ENCODE results near the gene ATF1.

DNA sequence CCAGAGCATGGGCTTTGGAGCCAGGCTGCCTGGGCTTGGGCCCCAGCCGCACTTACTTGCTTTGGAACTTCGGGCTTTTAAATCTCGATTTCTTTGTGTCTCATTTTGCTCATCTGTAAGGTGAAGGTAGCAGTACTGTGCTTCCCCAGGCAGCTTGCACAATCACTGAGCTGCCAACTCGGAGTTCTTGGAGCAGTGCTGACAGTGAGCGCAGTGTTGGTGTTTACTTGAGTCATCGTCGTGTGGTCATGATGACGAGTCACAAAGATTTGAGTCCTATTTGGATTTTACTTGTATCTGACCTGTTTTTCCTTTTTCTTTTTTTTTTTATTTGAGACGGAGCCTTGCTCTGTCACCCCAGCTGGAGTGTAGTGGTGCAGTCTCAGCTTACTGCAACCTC, 31.3 kb upstream of the ATF1 start:
- TF ChIP-seq POLR2A (IDR thresholded peaks at IDR 0.05), result no peak
- TF ChIP-seq, protein P1, sequence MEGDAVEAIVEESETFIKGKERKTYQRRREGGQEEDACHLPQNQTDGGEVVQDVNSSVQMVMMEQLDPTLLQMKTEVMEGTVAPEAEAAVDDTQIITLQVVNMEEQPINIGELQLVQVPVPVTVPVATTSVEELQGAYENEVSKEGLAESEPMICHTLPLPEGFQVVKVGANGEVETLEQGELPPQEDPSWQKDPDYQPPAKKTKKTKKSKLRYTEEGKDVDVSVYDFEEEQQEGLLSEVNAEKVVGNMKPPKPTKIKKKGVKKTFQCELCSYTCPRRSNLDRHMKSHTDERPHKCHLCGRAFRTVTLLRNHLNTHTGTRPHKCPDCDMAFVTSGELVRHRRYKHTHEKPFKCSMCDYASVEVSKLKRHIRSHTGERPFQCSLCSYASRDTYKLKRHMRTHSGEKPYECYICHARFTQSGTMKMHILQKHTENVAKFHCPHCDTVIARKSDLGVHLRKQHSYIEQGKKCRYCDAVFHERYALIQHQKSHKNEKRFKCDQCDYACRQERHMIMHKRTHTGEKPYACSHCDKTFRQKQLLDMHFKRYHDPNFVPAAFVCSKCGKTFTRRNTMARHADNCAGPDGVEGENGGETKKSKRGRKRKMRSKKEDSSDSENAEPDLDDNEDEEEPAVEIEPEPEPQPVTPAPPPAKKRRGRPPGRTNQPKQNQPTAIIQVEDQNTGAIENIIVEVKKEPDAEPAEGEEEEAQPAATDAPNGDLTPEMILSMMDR (IDR thresholded peaks at IDR 0.05), result no peak
